ENCODE measurements around the gene EIF4E.
"Not testable (repeated sequence)": the region's sequence is repeated elsewhere in the genome, so short reads cannot be mapped to it uniquely, and the experiment has no call there.

EIF4E gene

DNA sequence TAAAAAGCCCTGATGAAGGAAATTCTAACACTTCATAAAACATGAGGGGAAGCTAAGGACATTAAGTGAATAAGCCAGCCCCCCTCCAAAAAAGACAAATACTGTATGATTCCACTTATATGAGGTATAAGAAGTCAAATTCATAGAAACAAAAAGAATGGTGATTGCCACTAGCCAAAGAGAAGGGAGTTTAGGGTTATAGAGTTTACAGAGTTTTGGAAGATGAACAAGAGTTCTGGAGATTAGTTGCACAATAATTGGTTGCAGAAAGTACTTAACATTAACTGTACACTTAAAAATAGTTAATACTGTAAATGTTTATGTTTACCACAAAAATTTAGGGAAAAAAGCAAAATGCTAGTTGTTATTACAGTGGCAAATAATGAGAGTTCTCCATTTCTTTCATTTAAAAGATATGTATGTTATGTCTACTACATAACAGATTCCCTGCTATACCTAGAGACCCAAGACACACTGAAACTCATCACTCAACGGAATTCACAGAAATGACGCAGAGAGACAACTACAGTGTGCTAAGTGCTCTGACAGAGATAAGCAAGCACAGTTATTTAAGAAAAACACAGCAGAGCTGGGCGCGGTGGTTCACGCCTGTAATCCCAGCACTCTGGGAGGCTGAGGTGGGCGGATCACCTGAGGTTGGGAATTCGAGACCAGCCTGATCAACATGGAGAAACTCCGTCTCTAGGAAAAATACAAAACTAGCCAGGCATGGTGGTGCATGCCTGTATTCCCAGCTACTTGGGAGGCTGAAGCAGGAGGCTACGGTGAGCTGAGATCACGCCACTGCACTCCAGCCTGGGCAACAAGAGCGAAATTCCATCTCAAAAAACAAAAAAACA lies 37.2 kb downstream of the EIF4E start:
- DNase-seq (ENCODE audit: low spot score in 2 of 2), result no peak

GRCh38 chr4:98890702-98891455 lies 38.1 kb downstream of the EIF4E start:
- Mint-ChIP-seq H3K4me3 (no peak overlapping the region), H3K36me3 (ENCODE audit: insufficient read depth) (peaks cover 39% of the 10 kb centered on the region), H3K27ac (ENCODE audit: low read depth) (no peak overlapping the region), H3K9me3 (no peaks in the 10 kb centered on the region), H3K27me3 (no peaks in the 10 kb centered on the region), H3K4me1 (peaks cover 46% of the 10 kb centered on the region)
- ATAC-seq (replicated peaks; ENCODE audit: extremely low read depth, poor library complexity, severe bottlenecking) (no peak), DNase-seq (ENCODE audit: low spot score in 2 of 2) (no peak)

More for the DNA sequence above, 37.2 kb downstream of the EIF4E start:
- Mint-ChIP-seq H3K9me3 (no peaks in the 10 kb centered on the region), H3K36me3 (ENCODE audit: insufficient read depth) (peaks cover 37% of the 10 kb centered on the region), H3K4me3 (no peak overlapping the region), H3K27me3 (no peaks in the 10 kb centered on the region), H3K4me1 (peaks cover 46% of the 10 kb centered on the region), H3K27ac (ENCODE audit: low read depth) (no peak overlapping the region)
- ATAC-seq (replicated peaks; ENCODE audit: extremely low read depth, poor library complexity, severe bottlenecking), result no peak

DNA sequence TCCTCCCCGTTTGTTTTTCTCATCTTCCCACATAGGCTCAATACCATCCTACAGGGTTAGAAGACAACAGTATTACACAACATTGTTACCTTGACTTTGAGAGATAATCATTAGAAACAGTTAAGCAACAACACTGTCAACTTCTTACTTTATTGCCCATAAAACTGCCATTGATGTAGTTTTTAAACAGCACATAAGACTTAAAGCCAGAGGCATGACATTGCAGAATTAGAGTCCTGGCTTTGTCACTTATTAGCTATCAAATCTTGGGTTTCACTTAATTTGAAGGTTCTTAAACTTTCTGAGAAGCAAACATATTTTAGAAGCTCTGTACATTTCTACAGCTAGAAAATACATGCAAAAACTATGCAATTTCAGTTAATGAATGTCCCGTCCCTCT lies 41.8 kb downstream of the EIF4E start:
- Mint-ChIP-seq H3K36me3 (ENCODE audit: insufficient read depth) (peaks cover 52% of the 10 kb centered on the region), H3K4me1 (peaks cover 28% of the 10 kb centered on the region), H3K27ac (ENCODE audit: low read depth) (no peak overlapping the region), H3K4me3 (no peak overlapping the region), H3K9me3 (no peaks in the 10 kb centered on the region), H3K27me3 (no peaks in the 10 kb centered on the region)
- no peak for DNase-seq (ENCODE audit: low spot score in 2 of 2)
- ATAC-seq (replicated peaks; ENCODE audit: extremely low read depth, poor library complexity, severe bottlenecking), result no peak

- not testable (repeated sequence) for H3K9me3 Mint-ChIP-seq; H3K4me3 Mint-ChIP-seq; H3K27me3 Mint-ChIP-seq; H3K27ac Mint-ChIP-seq (ENCODE audit: low read depth); DNase-seq (ENCODE audit: low spot score in 2 of 2); ATAC-seq (replicated peaks; ENCODE audit: extremely low read depth, poor library complexity, severe bottlenecking)
- Mint-ChIP-seq H3K4me1 (peaks cover 21% of the 10 kb centered on the region), H3K36me3 (ENCODE audit: insufficient read depth) (peaks cover 54% of the 10 kb centered on the region)
Measured at GRCh38 chr4:98886382-98886781, 42.6 kb downstream of the EIF4E start.

- not testable (repeated sequence) for H3K4me1 Mint-ChIP-seq; H3K4me3 Mint-ChIP-seq; DNase-seq (ENCODE audit: low spot score in 2 of 2); ATAC-seq (replicated peaks; ENCODE audit: extremely low read depth, poor library complexity, severe bottlenecking); H3K27me3 Mint-ChIP-seq; H3K9me3 Mint-ChIP-seq; H3K27ac Mint-ChIP-seq (ENCODE audit: low read depth)
- H3K36me3 Mint-ChIP-seq (ENCODE audit: insufficient read depth), result peaks cover 37% of the 10 kb centered on the region
Measured at GRCh38 chr4:98880884-98881283, 48.0 kb downstream of the EIF4E start.

DNA sequence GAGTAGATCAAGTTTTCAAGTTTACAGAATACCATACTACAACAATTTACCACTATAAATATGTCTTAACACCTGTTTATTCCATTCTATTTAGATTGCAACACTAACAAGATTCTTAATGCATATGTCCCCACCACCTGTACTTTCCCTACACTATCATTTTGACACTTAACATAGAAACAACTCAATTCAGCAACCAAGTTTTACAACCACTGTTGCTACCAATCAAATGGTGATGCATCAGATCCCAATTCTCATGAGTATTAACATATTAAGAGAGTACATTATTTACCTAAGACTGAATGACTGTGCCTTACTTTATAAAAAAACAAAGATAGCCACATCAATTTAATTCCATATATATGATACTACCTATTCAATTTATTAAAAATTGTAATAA lies 49.4 kb downstream of the EIF4E start:
- H3K27ac Mint-ChIP-seq (ENCODE audit: low read depth), result no peak overlapping the region
- DNase-seq (ENCODE audit: low spot score in 2 of 2) (no peak), ATAC-seq (replicated peaks; ENCODE audit: extremely low read depth, poor library complexity, severe bottlenecking) (no peak)
- no peaks in the 10 kb centered on the region for H3K9me3 Mint-ChIP-seq
- no peaks in the 10 kb centered on the region for H3K4me1 Mint-ChIP-seq
- H3K27me3 Mint-ChIP-seq, result no peaks in the 10 kb centered on the region
- H3K4me3 Mint-ChIP-seq, result no peak overlapping the region
- H3K36me3 Mint-ChIP-seq (ENCODE audit: insufficient read depth), result peaks cover 30% of the 10 kb centered on the region

GRCh38 chr4:98873059-98873458 lies 55.9 kb downstream of the EIF4E start:
- Mint-ChIP-seq H3K36me3 (ENCODE audit: insufficient read depth) (peaks cover 1% of the 10 kb centered on the region), H3K27ac (ENCODE audit: low read depth) (no peak overlapping the region), H3K9me3 (no peaks in the 10 kb centered on the region), H3K4me1 (peaks cover 10% of the 10 kb centered on the region), H3K4me3 (no peak overlapping the region), H3K27me3 (no peaks in the 10 kb centered on the region)
- no peak for DNase-seq (ENCODE audit: low spot score in 2 of 2)
- no peak for ATAC-seq (replicated peaks; ENCODE audit: extremely low read depth, poor library complexity, severe bottlenecking)

GRCh38 chr4:98872120-98872906 lies 56.6 kb downstream of the EIF4E start:
- H3K27ac Mint-ChIP-seq (ENCODE audit: low read depth); H3K27me3 Mint-ChIP-seq; DNase-seq (ENCODE audit: low spot score in 2 of 2); H3K4me1 Mint-ChIP-seq; H3K4me3 Mint-ChIP-seq; H3K36me3 Mint-ChIP-seq (ENCODE audit: insufficient read depth); ATAC-seq (replicated peaks; ENCODE audit: extremely low read depth, poor library complexity, severe bottlenecking); H3K9me3 Mint-ChIP-seq: not testable (repeated sequence)

DNA sequence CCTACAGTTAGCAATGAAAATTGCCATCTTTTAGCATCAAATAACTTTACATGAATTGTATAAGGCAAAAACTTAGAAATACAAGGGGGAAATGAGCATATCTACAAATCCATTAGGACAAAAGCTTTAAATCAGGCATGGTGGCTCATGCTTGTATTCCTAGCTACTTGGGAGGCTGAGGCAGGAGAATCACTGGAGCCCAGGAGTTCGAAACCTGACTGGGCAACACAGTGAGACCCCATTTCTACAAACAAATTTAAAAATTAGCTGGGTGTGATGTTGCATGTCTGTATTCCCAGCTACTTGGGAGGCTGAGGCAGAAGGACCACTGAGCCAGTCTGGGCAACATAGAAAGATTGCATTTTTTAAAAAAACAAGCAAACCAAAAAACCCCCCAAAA lies 61.3 kb downstream of the EIF4E start:
- H3K36me3 Mint-ChIP-seq (ENCODE audit: insufficient read depth), result no peaks in the 10 kb centered on the region
- ATAC-seq (replicated peaks; ENCODE audit: extremely low read depth, poor library complexity, severe bottlenecking) (no peak), DNase-seq (ENCODE audit: low spot score in 2 of 2) (no peak)

GRCh38 chr4:98865059-98865458 lies 63.9 kb downstream of the EIF4E start:
- H3K4me3 Mint-ChIP-seq, result no peak overlapping the region
- ATAC-seq (replicated peaks; ENCODE audit: extremely low read depth, poor library complexity, severe bottlenecking), result no peak
- no peaks in the 10 kb centered on the region for H3K4me1 Mint-ChIP-seq
- no peaks in the 10 kb centered on the region for H3K36me3 Mint-ChIP-seq (ENCODE audit: insufficient read depth)
- H3K27ac Mint-ChIP-seq (ENCODE audit: low read depth), result no peak overlapping the region
- DNase-seq (ENCODE audit: low spot score in 2 of 2), result no peak
- H3K9me3 Mint-ChIP-seq, result no peaks in the 10 kb centered on the region
- no peaks in the 10 kb centered on the region for H3K27me3 Mint-ChIP-seq

More for the DNA sequence above, 61.3 kb downstream of the EIF4E start:
- H3K9me3 Mint-ChIP-seq, result no peaks in the 10 kb centered on the region
- H3K27ac Mint-ChIP-seq (ENCODE audit: low read depth), result no peak overlapping the region
- H3K27me3 Mint-ChIP-seq, result no peaks in the 10 kb centered on the region
- no peak overlapping the region for H3K4me3 Mint-ChIP-seq
- peaks cover 3% of the 10 kb centered on the region for H3K4me1 Mint-ChIP-seq

DNA sequence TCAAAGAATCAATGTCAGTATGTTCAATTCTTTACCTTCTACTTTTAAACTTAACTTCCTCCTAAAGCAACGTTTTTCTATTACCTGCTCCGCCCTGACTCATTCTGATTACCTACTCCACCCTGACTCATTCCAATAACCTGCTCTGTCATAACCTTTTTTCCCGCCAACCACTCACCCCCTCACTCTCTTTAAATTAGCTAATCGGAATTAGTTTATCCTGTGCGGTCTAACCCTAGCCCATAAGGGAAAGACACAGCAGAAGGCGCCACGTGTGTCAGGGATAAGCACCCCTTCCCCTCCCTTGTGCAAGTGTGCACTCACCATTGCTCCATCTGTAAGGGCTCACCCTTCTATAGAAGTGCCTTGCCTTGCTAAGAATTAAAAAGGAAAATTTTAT lies 64.4 kb downstream of the EIF4E start:
- Mint-ChIP-seq H3K36me3 (ENCODE audit: insufficient read depth) (no peaks in the 10 kb centered on the region), H3K27ac (ENCODE audit: low read depth) (no peak overlapping the region), H3K4me1 (no peaks in the 10 kb centered on the region), H3K9me3 (no peaks in the 10 kb centered on the region), H3K4me3 (no peak overlapping the region), H3K27me3 (no peaks in the 10 kb centered on the region)
- no peak for DNase-seq (ENCODE audit: low spot score in 2 of 2)
- ATAC-seq (replicated peaks; ENCODE audit: extremely low read depth, poor library complexity, severe bottlenecking), result no peak

GRCh38 chr4:98862371-98862770 lies 66.6 kb downstream of the EIF4E start:
- H3K4me3 Mint-ChIP-seq, result no peak overlapping the region
- H3K27me3 Mint-ChIP-seq, result no peaks in the 10 kb centered on the region
- no peaks in the 10 kb centered on the region for H3K9me3 Mint-ChIP-seq
- H3K36me3 Mint-ChIP-seq (ENCODE audit: insufficient read depth), result no peaks in the 10 kb centered on the region
- H3K4me1 Mint-ChIP-seq, result no peaks in the 10 kb centered on the region
- no peak overlapping the region for H3K27ac Mint-ChIP-seq (ENCODE audit: low read depth)
- no peak for ATAC-seq (replicated peaks; ENCODE audit: extremely low read depth, poor library complexity, severe bottlenecking)
- DNase-seq (ENCODE audit: low spot score in 2 of 2), result no peak

All from central memory CD8-positive, alpha-beta T cell (primary cell).